ENCODE data around the gene ANO7.

DNA sequence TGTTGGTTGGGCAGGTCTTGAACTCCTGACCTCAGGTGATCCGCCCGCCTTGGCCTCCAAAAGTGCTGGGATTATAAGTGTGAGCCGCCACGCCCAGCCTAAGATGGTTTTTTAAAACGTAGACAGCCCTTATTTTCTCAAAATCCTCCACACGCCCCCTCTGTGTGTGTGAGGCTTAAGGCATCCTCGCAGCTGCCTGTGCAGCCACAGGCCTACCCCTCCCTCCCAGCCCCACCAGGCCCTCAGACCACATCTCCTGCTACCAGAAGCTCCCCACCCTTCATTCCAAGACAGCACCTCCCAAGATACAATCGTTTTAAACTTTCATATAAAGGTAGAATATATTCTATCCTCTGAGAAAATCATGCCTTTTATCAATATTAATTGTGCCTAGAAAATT, 4.8 kb downstream of the ANO7 start:
- no peak for TF ChIP-seq RAD21 (conservative IDR thresholded peaks at IDR 0.05)
- TF ChIP-seq, protein P1, sequence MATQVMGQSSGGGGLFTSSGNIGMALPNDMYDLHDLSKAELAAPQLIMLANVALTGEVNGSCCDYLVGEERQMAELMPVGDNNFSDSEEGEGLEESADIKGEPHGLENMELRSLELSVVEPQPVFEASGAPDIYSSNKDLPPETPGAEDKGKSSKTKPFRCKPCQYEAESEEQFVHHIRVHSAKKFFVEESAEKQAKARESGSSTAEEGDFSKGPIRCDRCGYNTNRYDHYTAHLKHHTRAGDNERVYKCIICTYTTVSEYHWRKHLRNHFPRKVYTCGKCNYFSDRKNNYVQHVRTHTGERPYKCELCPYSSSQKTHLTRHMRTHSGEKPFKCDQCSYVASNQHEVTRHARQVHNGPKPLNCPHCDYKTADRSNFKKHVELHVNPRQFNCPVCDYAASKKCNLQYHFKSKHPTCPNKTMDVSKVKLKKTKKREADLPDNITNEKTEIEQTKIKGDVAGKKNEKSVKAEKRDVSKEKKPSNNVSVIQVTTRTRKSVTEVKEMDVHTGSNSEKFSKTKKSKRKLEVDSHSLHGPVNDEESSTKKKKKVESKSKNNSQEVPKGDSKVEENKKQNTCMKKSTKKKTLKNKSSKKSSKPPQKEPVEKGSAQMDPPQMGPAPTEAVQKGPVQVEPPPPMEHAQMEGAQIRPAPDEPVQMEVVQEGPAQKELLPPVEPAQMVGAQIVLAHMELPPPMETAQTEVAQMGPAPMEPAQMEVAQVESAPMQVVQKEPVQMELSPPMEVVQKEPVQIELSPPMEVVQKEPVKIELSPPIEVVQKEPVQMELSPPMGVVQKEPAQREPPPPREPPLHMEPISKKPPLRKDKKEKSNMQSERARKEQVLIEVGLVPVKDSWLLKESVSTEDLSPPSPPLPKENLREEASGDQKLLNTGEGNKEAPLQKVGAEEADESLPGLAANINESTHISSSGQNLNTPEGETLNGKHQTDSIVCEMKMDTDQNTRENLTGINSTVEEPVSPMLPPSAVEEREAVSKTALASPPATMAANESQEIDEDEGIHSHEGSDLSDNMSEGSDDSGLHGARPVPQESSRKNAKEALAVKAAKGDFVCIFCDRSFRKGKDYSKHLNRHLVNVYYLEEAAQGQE (IDR thresholded peaks at IDR 0.05; ENCODE audit: borderline replicate concordance) = no peak
- TF ChIP-seq, protein P2, sequence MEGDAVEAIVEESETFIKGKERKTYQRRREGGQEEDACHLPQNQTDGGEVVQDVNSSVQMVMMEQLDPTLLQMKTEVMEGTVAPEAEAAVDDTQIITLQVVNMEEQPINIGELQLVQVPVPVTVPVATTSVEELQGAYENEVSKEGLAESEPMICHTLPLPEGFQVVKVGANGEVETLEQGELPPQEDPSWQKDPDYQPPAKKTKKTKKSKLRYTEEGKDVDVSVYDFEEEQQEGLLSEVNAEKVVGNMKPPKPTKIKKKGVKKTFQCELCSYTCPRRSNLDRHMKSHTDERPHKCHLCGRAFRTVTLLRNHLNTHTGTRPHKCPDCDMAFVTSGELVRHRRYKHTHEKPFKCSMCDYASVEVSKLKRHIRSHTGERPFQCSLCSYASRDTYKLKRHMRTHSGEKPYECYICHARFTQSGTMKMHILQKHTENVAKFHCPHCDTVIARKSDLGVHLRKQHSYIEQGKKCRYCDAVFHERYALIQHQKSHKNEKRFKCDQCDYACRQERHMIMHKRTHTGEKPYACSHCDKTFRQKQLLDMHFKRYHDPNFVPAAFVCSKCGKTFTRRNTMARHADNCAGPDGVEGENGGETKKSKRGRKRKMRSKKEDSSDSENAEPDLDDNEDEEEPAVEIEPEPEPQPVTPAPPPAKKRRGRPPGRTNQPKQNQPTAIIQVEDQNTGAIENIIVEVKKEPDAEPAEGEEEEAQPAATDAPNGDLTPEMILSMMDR (IDR thresholded peaks at IDR 0.05; ENCODE audit: poor library complexity, severe bottlenecking) = no peak
- TF ChIP-seq EP300 (conservative IDR thresholded peaks at IDR 0.05; ENCODE audit: poor library complexity, severe bottlenecking) = no peak

Measured in neural cell (in vitro differentiated cells).